B cell (primary cell): ENCODE data around the gene SMIM45.

Experiments used
- ATAC-seq: fragments of 200-7000 bp; cut with Tn5 transposase; one replicate; pipeline ENCODE4 v1.10.0; 2021; ENCODE audit warnings: low read depth, mild to moderate bottlenecking, moderate number of reproducible peaks, moderate library complexity
- CTCF ChIA-PET: fragments of 350-600 bp; sonication (Branson Sonifier 250); formaldehyde crosslinking; loops from one replicate; lab custom pipeline; 2021; ENCODE audit warnings: antibody characterized with exemption, inconsistent platforms; lab: Charles Lee
- POLR2A ChIA-PET: fragments of 350-600 bp; sonication (Branson Sonifier 250); formaldehyde crosslinking; loops from one replicate; lab custom pipeline; 2021; ENCODE audit warnings: antibody characterized with exemption; lab: Charles Lee
- DNase-seq: peaks from one replicate; pipeline ENCODE4 v3.0.0; 2013
- H2AFZ ChIP-seq: 2 replicates; pipeline ENCODE4 v1.6.1; 2012; ENCODE audit warnings: mild to moderate bottlenecking, low read depth, low read length; ENCODE audit not compliant: insufficient read depth, poor library complexity, severe bottlenecking
- H3K27ac ChIP-seq, 2 donors: 1 replicate in 1 of 2; 2 replicates in 1 of 2; pipeline ENCODE4 v1.5.1; 2012 to 2013; ENCODE audit warnings: low read length in 2 of 2, mild to moderate bottlenecking in 2 of 2, moderate library complexity in 1 of 2
- H3K27me3 ChIP-seq, 4 experiments: fragments of 200-600 bp in 1 of 4; sonication (generic) in 1 of 4; replicated peaks in 1 of 4; 1 replicate in 2 of 4; 2 replicates in 2 of 4; pipeline versions ENCODE4 v1.6.1 to v1.7.0; 2013 to 2016; ENCODE audit warnings: low read length in 3 of 4, mild to moderate bottlenecking in 2 of 4, mixed read lengths in 1 of 4, moderate library complexity in 1 of 4; ENCODE audit not compliant: insufficient read depth in 4 of 4, control insufficient read depth in 3 of 4; ENCODE audit errors: control extremely low read depth in 1 of 4
- H3K36me3 ChIP-seq, 2 experiments: replicated peaks in 1 of 2; 1 replicate in 1 of 2; 2 replicates in 1 of 2; pipeline versions ENCODE4 v1.6.1 to v1.7.1; 2013; ENCODE audit warnings: low read length in 1 of 2; ENCODE audit not compliant: insufficient read depth in 2 of 2, control insufficient read depth in 1 of 2; ENCODE audit errors: control extremely low read depth in 1 of 2, extremely low read depth in 1 of 2
- H3K4me1 ChIP-seq, 2 donors: fragments of 200-600 bp in 1 of 2; sonication (generic) in 1 of 2; 1 replicate in 1 of 2; 2 replicates in 1 of 2; pipeline versions ENCODE4 v1.5.1 to v1.6.1; 2013 to 2017; ENCODE audit warnings: low read length in 2 of 2; ENCODE audit not compliant: control insufficient read depth in 2 of 2, insufficient read depth in 2 of 2
- H3K4me2 ChIP-seq: replicated peaks from 2 replicates; pipeline ENCODE3; 2012; ENCODE audit warnings: mild to moderate bottlenecking, low read depth, low read length; ENCODE audit not compliant: poor library complexity, severe bottlenecking
- H3K4me3 ChIP-seq, 5 experiments: fragments of 200-600 bp in 1 of 5; sonication (generic) in 1 of 5; 1 replicate in 3 of 5; 2 replicates in 2 of 5; pipeline versions ENCODE4 v1.5.1 to v1.7.0; 2011 to 2016; ENCODE audit warnings: low read length in 4 of 5, mild to moderate bottlenecking in 4 of 5, low read depth in 2 of 5, control low read depth in 1 of 5, moderate library complexity in 1 of 5; ENCODE audit not compliant: insufficient read depth in 1 of 5; ENCODE audit errors: control extremely low read depth in 1 of 5, extremely low read depth in 1 of 5
- H3K79me2 ChIP-seq: fragments of 200-600 bp; sonication (generic); one replicate; pipeline ENCODE4 v1.6.0; 2016; ENCODE audit warnings: low read length; ENCODE audit not compliant: control insufficient read depth, insufficient read depth
- H3K9ac ChIP-seq: fragments of 200-600 bp; sonication (generic); 2 replicates; pipeline ENCODE4 v1.6.1; 2017; ENCODE audit warnings: mild to moderate bottlenecking, low read length, moderate library complexity
- H3K9me3 ChIP-seq, 3 donors: one replicate each; pipeline versions ENCODE4 v1.6.1 to v1.7.1; 2013; ENCODE audit warnings: low read length in 2 of 3; ENCODE audit not compliant: control insufficient read depth in 2 of 3, insufficient read depth in 1 of 3; ENCODE audit errors: control extremely low read depth in 1 of 3
- H4K20me1 ChIP-seq: 2 replicates; pipeline ENCODE4 v1.6.0; 2012; ENCODE audit warnings: mild to moderate bottlenecking, low read length; ENCODE audit not compliant: insufficient read depth, control insufficient read depth, poor library complexity, severe bottlenecking
- H3K27ac Mint-ChIP-seq: one replicate; pipeline ENCODE4 v1.8.0; 2021; ENCODE audit warnings: mixed read lengths
- H3K27me3 Mint-ChIP-seq: one replicate; pipeline ENCODE4 v1.8.0; 2021; ENCODE audit warnings: mixed read lengths
- H3K4me1 Mint-ChIP-seq: one replicate; pipeline ENCODE4 v1.8.0; 2021; ENCODE audit warnings: mixed read lengths
- H3K4me3 Mint-ChIP-seq: one replicate; pipeline ENCODE4 v1.8.0; 2021; ENCODE audit warnings: mixed read lengths
- H3K9me3 Mint-ChIP-seq: one replicate; pipeline ENCODE4 v1.8.0; 2022; ENCODE audit warnings: mixed read lengths; ENCODE audit not compliant: insufficient read depth
- CTCF ChIP-seq: fragments of 200-600 bp; IDR thresholded peaks from one replicate; pipeline ENCODE4 v1.8.0; 2022; ENCODE audit warnings: antibody characterized with exemption, mild to moderate bottlenecking
- EZH2 ChIP-seq: IDR thresholded peaks from 2 replicates; pipeline ENCODE4 v1.6.1; 2012; ENCODE audit warnings: borderline replicate concordance, low read depth, mild to moderate bottlenecking, moderate library complexity, low read length; ENCODE audit not compliant: insufficient read depth, poor library complexity, severe bottlenecking
- WGBS: methylation state at CpG from one replicate; pipeline ENCODE4 v1.1.5; 2013; ENCODE audit warnings: missing lambda C conversion rate; ENCODE audit not compliant: insufficient coverage; 5-methylcytosine and 5-hydroxymethylcytosine counted together
- intact Hi-C: fragments of 100-400 bp; cut with micrococcal nuclease; formaldehyde crosslinking; loops from one replicate; pipeline ENCODE4 v1.10.0; 2022

Gene SMIM45

DNA sequence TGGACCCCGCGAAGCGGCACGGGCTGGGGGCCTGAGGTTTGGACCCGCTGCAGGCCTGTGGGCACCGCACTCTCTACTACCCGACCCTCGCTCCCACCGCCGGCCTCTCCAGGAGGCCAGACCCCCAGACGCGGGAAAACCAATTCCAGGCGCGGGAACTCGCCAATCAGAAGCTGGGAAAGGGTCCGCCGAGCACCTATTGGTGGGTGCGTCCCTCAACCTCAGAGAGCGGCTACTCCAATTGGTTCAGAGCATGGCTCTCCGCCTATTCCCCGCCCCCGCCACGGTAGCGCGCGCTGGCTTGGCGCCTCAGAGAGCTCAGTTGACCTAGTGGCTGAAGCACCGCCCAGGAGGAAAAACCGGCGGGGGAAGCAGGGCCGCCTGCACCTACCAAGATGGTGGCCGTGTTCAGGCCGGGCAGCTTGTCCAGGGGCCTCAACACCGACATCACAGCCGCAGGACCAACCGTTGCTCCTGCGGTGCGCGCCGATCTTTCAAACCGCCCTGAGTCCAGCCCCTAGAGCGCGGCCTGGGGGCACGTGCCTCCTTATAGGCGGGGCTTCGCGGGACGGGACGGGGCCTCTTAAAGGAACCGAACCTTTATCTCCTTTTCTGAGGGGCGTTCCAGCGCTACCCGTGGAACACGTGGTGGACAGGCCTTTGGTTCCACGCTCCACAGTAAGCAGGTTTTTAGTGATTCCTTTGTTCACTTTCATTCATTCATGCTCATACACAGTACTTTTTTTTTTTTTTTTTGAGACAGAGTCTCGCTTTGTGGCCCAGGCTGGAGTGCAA lies 5.1 kb upstream of the SMIM45 start, which contains the start of gene CENPM:
CENPM (minus strand) TSS at position 524 of the 795 bp plus-strand sequence; CDS start at position 448, 76 bp downstream.
- H3K4me1 ChIP-seq = peaks cover 20 to 44% of the 10 kb centered on the region in 2 donors
- Mint-ChIP-seq H3K4me1 (peaks cover 39% of the 10 kb centered on the region), H3K4me3 (peak within 1 kb of the TSS; percentile 97), H3K9me3 (no peaks in the 10 kb centered on the region), H3K27ac (peak within 1 kb of the TSS; percentile 73), H3K27me3 (no peaks in the 10 kb centered on the region)
- no peaks in the 10 kb centered on the region for H3K9me3 ChIP-seq
- peak within 1 kb of the TSS; percentile 38 to 86 (median 68) for H3K4me3 ChIP-seq
- peak within 1 kb of the TSS; percentile 71 for H3K9ac ChIP-seq
- CTCF ChIA-PET = interaction anchor here (0.7 to 5.5 kb wide), 15 partner anchors 10 to 450 kb away, joined by 3 to 52 read pairs (median 4); partner anchors contain the start of genes MEI1, NDUFA6 and TNFRSF13C
- POLR2A ChIA-PET = interaction anchor here (0.5 to 2.2 kb wide), 20 partner anchors 10 to 1179 kb away, joined by 3 to 14 read pairs (median 4); partner anchors contain the start of genes CCDC134, MEI1, NDUFA6 and SNU13
- WGBS = 2% methylated on average over 55 of the region's 56 CpGs
- intact Hi-C loops = loop anchor here (1.0 to 2.0 kb wide), 2 partner anchors 51 to 166 kb away; partner anchors contain the start of gene WBP2NL
- TF ChIP-seq EZH2 = no peak
- no peak for TF ChIP-seq CTCF
- peaks cover 0 to 10% (median 0%) of the 10 kb centered on the region in 4 experiments for H3K27me3 ChIP-seq
- H3K79me2 ChIP-seq = peaks cover 3% of the 10 kb centered on the region
- H2AFZ ChIP-seq = peak within 1 kb of the TSS; percentile 74
- ATAC-seq = peak; percentile 91
- no peaks in the 10 kb centered on the region for H4K20me1 ChIP-seq
- H3K36me3 ChIP-seq = no peaks in the 10 kb centered on the region
- peak; percentile 93 for DNase-seq
- peak within 1 kb of the TSS in 1 of 2 donors; percentile 11 for H3K27ac ChIP-seq
- peak within 1 kb of the TSS; percentile 94 for H3K4me2 ChIP-seq
